ENCODE results near the gene ITGB6. TPM values are rescaled to one million over a fixed set of nuclear protein-coding genes. Genes with fewer than 3 reads are reported as not detected.
A peak's percentile ranks its signal among the peaks of the same experiment; 100 is the strongest.

The ITGB6 gene
- total and polyA plus RNA-seq, 7 donors, result 1.8 to 5.1 (median 2.5) TPM; not detected in 4

DNA sequence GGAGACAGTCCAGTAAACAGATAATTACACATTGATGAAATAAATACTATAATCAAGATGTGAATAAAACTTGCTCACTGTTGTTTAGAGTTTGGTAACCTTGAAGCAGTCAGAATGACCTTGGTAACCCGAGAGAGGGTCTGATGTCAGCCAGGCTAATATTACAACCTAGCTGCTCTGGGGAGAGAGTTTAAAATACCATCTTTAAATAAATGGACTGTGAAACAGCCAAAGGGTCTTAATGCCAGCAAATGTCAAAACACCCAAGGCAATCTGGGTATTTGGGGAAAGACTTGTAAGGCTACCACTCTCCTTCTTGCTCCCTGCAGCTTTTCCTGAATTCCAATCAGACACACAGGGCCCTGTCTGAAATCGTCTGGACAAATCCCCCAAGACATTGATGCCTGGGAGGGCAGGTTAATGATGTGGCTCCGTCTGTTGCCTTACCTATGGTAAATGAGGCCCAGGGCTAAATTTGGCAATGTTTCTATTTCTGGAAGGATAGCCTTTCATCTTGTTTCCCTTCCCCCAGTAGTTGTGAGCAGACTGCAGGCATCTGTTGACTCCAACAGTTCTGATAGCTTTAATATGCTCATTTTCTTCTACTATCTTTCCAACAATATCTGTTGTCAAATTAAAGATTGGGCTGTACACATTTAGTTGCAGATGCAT lies 43.0 kb upstream of the ITGB6 start:
- 76 to 79% methylated on average over 3 of the region's 3 CpGs for WGBS, 2 donors
- no peak for TF ChIP-seq CTCF (IDR thresholded peaks at IDR 0.05)
- TF ChIP-seq POLR2AphosphoS5 (IDR thresholded peaks at IDR 0.05), result no peak
- no peak for TF ChIP-seq EP300 (IDR thresholded peaks at IDR 0.05)
- no peak for TF ChIP-seq POLR2A (IDR thresholded peaks at IDR 0.05)
- Histone ChIP-seq H3K4me3 (no peak overlapping the region), H3K27me3 (no peaks in the 10 kb centered on the region), H3K4me1 (peaks cover 0 to 27% (median 8%) of the 10 kb centered on the region in 4 donors), H3K27ac (no peak overlapping the region), H3K36me3 (no peaks in the 10 kb centered on the region), H3K9me3 (no peaks in the 10 kb centered on the region)
- intact Hi-C loops (cut with DNase I), result loop anchor here (10.0 kb wide), 1 partner anchor 118 kb away; no protein-coding TSS in a partner anchor
- no peak for DNase-seq

GRCh38 chr2:160241251-160242137 lies 41.4 kb upstream of the ITGB6 start:
- DNase-seq, result peak; percentile 64
- 37 to 68% methylated on average over 4 of the region's 4 CpGs for WGBS, 2 donors
- intact Hi-C loops (cut with DNase I), result loop anchor here (10.0 kb wide), 1 partner anchor 117 kb away; no protein-coding TSS in a partner anchor
- TF ChIP-seq POLR2AphosphoS5 (IDR thresholded peaks at IDR 0.05) (peak in 1 of 4 donors; percentile 29), EP300 (IDR thresholded peaks at IDR 0.05) (no peak)
- H3K36me3 ChIP-seq, result no peaks in the 10 kb centered on the region
- H3K27me3 ChIP-seq, result no peaks in the 10 kb centered on the region
- H3K27ac ChIP-seq, result peak overlapping the region in 1 of 4 donors; percentile 12
- H3K4me3 ChIP-seq, result no peak overlapping the region
- H3K4me1 ChIP-seq, result peaks cover 0 to 20% (median 2%) of the 10 kb centered on the region in 4 donors
- no peaks in the 10 kb centered on the region for H3K9me3 ChIP-seq

DNA sequence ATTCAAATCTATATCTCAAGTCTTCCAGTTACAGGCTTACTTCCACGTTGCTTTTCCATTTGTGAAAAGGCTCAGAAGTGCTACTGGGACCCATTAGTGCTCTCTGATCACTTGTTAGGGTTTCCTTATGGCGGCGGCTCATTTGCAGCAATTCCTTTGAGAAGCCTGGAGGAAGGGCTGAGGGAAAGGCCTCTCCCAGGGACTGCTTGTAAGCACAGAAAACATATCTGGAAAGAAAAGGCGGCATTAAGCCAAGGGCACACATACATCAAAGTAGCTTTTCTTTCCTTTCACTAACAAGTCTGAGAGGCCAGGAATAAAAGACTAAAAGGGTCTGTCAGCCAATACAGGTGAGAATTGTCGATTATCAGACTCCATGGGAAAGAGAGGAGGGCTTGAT lies 39.4 kb upstream of the ITGB6 start:
- TF ChIP-seq POLR2A (IDR thresholded peaks at IDR 0.05) (no peak), EP300 (IDR thresholded peaks at IDR 0.05) (no peak), CTCF (IDR thresholded peaks at IDR 0.05) (no peak), POLR2AphosphoS5 (IDR thresholded peaks at IDR 0.05) (no peak)
- Histone ChIP-seq H3K36me3 (no peaks in the 10 kb centered on the region), H3K4me3 (no peak overlapping the region), H3K4me1 (peaks cover 0 to 20% (median 2%) of the 10 kb centered on the region in 4 donors), H3K27ac (no peak overlapping the region), H3K9me3 (no peaks in the 10 kb centered on the region), H3K27me3 (no peaks in the 10 kb centered on the region)
- 88 to 89% methylated on average over 5 of the region's 5 CpGs for WGBS, 2 donors
- no peak for DNase-seq
- intact Hi-C loops (cut with DNase I), result no loop called here

GRCh38 chr2:160238392-160238791 lies 38.3 kb upstream of the ITGB6 start:
- no peaks in the 10 kb centered on the region for H3K36me3 ChIP-seq
- H3K9me3 ChIP-seq, result no peaks in the 10 kb centered on the region
- no peak for TF ChIP-seq POLR2AphosphoS5 (IDR thresholded peaks at IDR 0.05)
- TF ChIP-seq POLR2A (IDR thresholded peaks at IDR 0.05), result no peak
- TF ChIP-seq CTCF (IDR thresholded peaks at IDR 0.05), result no peak
- no peak for TF ChIP-seq EP300 (IDR thresholded peaks at IDR 0.05)
- H3K27me3 ChIP-seq, result no peaks in the 10 kb centered on the region
- peaks cover 0 to 20% (median 2%) of the 10 kb centered on the region in 4 donors for H3K4me1 ChIP-seq
- WGBS, 2 donors, result 89 to 90% methylated on average over 4 of the region's 4 CpGs
- intact Hi-C loops (cut with DNase I), result no loop called here
- no peak overlapping the region for H3K27ac ChIP-seq
- no peak overlapping the region for H3K4me3 ChIP-seq
- no peak for DNase-seq

DNA sequence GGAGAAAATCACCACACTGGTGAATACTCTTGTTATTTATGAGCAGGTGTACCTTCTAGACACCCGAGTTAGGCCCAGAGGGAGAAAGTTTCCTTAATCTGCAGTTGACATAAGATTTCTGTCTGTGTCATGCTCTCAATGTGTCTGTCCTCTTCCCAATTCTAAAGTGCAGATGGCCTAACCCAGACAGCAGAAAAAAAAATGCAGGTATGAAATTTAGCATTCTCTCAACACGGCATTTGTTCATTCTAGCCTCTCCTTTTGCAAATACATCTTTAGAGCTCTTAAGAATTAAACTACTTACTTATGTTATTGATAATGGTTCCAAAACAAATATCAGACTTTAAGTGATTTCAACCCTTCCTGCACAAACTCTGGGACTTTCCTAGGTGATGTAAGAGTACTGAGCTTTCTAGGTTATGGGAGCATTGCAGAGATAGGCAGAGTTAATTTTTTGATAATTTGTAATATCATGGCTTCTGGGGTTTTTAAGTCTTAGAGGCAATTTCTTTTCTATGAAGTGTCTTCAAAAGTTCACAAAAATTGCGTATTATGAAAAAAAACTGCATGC lies 32.9 kb upstream of the ITGB6 start:
- WGBS, 2 donors, result 44 to 72% methylated on average over 3 of the region's 3 CpGs
- no peak overlapping the region for H3K27ac ChIP-seq
- H3K4me1 ChIP-seq, result peaks cover 0 to 9% (median 4%) of the 10 kb centered on the region in 4 donors
- no peak for DNase-seq
- TF ChIP-seq POLR2A (IDR thresholded peaks at IDR 0.05) (no peak), CTCF (IDR thresholded peaks at IDR 0.05) (no peak), EP300 (IDR thresholded peaks at IDR 0.05) (no peak), POLR2AphosphoS5 (IDR thresholded peaks at IDR 0.05) (no peak)
- intact Hi-C loops (cut with DNase I), result no loop called here
- no peaks in the 10 kb centered on the region for H3K27me3 ChIP-seq
- no peaks in the 10 kb centered on the region for H3K36me3 ChIP-seq
- no peaks in the 10 kb centered on the region for H3K9me3 ChIP-seq
- no peak overlapping the region for H3K4me3 ChIP-seq

Measured in sigmoid colon (tissue), 7 donors.